A549 (cell line): ENCODE measurements around the gene MAP3K20. TPM values are rescaled to one million over a fixed set of nuclear protein-coding genes. Genes with fewer than 3 reads are reported as not detected.

Experiments
- CBX2 ChIP-seq: fragments of 200-600 bp; sonication (generic); IDR thresholded peaks from 2 replicates; pipeline ENCODE4 v1.6.1; 2016; ENCODE audit warnings: low read depth, mild to moderate bottlenecking, borderline replicate concordance
- CBX8 ChIP-seq: fragments of 200-600 bp; sonication (generic); IDR thresholded peaks from 2 replicates; pipeline ENCODE4 v1.6.1; 2016
- CEBPB ChIP-seq, 2 experiments: fragments of >200 bp in 1 of 2; sonication (Bioruptor Twin) in 1 of 2; formaldehyde crosslinking in 1 of 2; IDR thresholded peaks; 2 replicates each; pipeline ENCODE4 v1.6.1; 2012 to 2016
- CHD4 ChIP-seq: fragments of 200-600 bp; sonication (generic); IDR thresholded peaks from 2 replicates; pipeline ENCODE4 v1.6.1; 2016; ENCODE audit warnings: antibody characterized with exemption, mild to moderate bottlenecking, borderline replicate concordance
- EHMT2 ChIP-seq: fragments of 200-600 bp; sonication (generic); IDR thresholded peaks from 2 replicates; pipeline ENCODE4 v1.6.1; 2016; ENCODE audit warnings: antibody characterized with exemption, low read depth, mild to moderate bottlenecking, moderate library complexity
- ELK1 ChIP-seq: fragments of 150-350 bp; IDR thresholded peaks from 2 replicates; pipeline ENCODE4 v1.6.1; 2014; ENCODE audit warnings: low read depth, mild to moderate bottlenecking, low read length
- ESRRA ChIP-seq: fragments of 150-350 bp; IDR thresholded peaks from 2 replicates; pipeline ENCODE4 v1.6.1; 2014; ENCODE audit warnings: mild to moderate bottlenecking, low read length, borderline replicate concordance
- FOSB ChIP-seq: fragments of 250-450 bp; sonication (Bioruptor Pico); IDR thresholded peaks from 2 replicates; pipeline ENCODE4 v1.5.0; 2020; ENCODE audit warnings: mild to moderate bottlenecking, moderate library complexity
- HDAC2 ChIP-seq: fragments of 200-600 bp; sonication (generic); IDR thresholded peaks from 2 replicates; pipeline ENCODE4 v1.6.1; 2016
- HOXA7 ChIP-seq: fragments of 250-450 bp; sonication (Bioruptor Pico); IDR thresholded peaks from 2 replicates; pipeline ENCODE4 v1.5.0; 2020; ENCODE audit warnings: mild to moderate bottlenecking, moderate library complexity
- HOXB13 ChIP-seq: fragments of 250-450 bp; sonication (Bioruptor Pico); IDR thresholded peaks from 2 replicates; pipeline ENCODE4 v1.5.0; 2020; ENCODE audit warnings: low read depth, mild to moderate bottlenecking, moderate library complexity
- JUNB ChIP-seq: fragments of >200 bp; sonication (Bioruptor Twin); formaldehyde crosslinking; IDR thresholded peaks from 2 replicates; pipeline ENCODE4 v1.6.1; 2016
- KDM1A ChIP-seq: fragments of 200-600 bp; sonication (generic); IDR thresholded peaks from 2 replicates; pipeline ENCODE4 v1.6.1; 2016; ENCODE audit warnings: low read depth, mild to moderate bottlenecking
- MAFK ChIP-seq: fragments of 450-650 bp; IDR thresholded peaks from 2 replicates; pipeline ENCODE4 v1.6.1; 2014; ENCODE audit not compliant: partially characterized antibody
- MAX ChIP-seq: IDR thresholded peaks from 2 replicates; pipeline ENCODE4 v1.6.1; 2012
- NPAS2 ChIP-seq: fragments of 250-450 bp; sonication (Bioruptor Pico); IDR thresholded peaks from 2 replicates; pipeline ENCODE4 v1.8.0; 2022; ENCODE audit warnings: mild to moderate bottlenecking, moderate library complexity, borderline replicate concordance
- POLR2AphosphoS2 ChIP-seq: conservative IDR thresholded peaks from 2 replicates; pipeline ENCODE4 v1.6.1; 2012; ENCODE audit warnings: low read length, improper control_type of control experiment, inconsistent platforms
- RAD21 ChIP-seq, 2 experiments: fragments of >200 bp in 1 of 2; sonication (Bioruptor Twin) in 1 of 2; formaldehyde crosslinking in 1 of 2; IDR thresholded peaks in 1 of 2; conservative IDR thresholded peaks in 1 of 2; 2 replicates in 1 of 2; 3 replicates in 1 of 2; pipeline ENCODE4 v1.6.1; 2012 to 2018; ENCODE audit warnings: inconsistent platforms in 1 of 2
- RNF2 ChIP-seq: fragments of 200-600 bp; sonication (generic); IDR thresholded peaks from 2 replicates; pipeline ENCODE4 v1.6.1; 2016; ENCODE audit warnings: low read depth, mild to moderate bottlenecking, antibody characterized with exemption, moderate library complexity, borderline replicate concordance
- TFCP2L1 ChIP-seq: fragments of 250-450 bp; sonication (Bioruptor Pico); IDR thresholded peaks from 2 replicates; pipeline ENCODE4 v1.5.0; 2021; ENCODE audit warnings: mild to moderate bottlenecking
- TP53 ChIP-seq: fragments of 250-450 bp; sonication (Bioruptor Pico); IDR thresholded peaks from 2 replicates; pipeline ENCODE4 v1.5.0; 2021; ENCODE audit warnings: mild to moderate bottlenecking, moderate library complexity
- ZFP36 ChIP-seq: fragments of 450-650 bp; IDR thresholded peaks from 2 replicates; pipeline ENCODE4 v1.6.1; 2014; ENCODE audit warnings: borderline replicate concordance; ENCODE audit not compliant: partially characterized antibody
- polyA plus RNA-seq, 4 experiments: library from polyadenylated mRNA; depleted of rRNA in 3 of 4; stranded (reverse); fragments of >200 nt; fragmentation: RNase III in 1 of 4; extraction: RNeasy Plus Mini Kit Qiagen cat#74134 plus additional on column Dnase treatment in 1 of 4; gene quantifications; 2 replicates in 3 of 4; 3 replicates in 1 of 4; pipeline ENCODE4 v1.2.3, GENCODE V29; 2011 to 2017
- TF ChIP-seq, protein P1 (sequence below): fragments of 250-450 bp; sonication (Bioruptor Pico); IDR thresholded peaks from 2 replicates; pipeline ENCODE4 v1.5.0; 2020; ENCODE audit warnings: low read depth, mild to moderate bottlenecking, moderate library complexity
- TF ChIP-seq, protein P2 (sequence below): fragments of >200 bp; sonication (Bioruptor Twin); formaldehyde crosslinking; IDR thresholded peaks from 3 replicates; pipeline ENCODE4 v1.6.1; 2016
- TF ChIP-seq, protein P3 (sequence below): IDR thresholded peaks from 2 replicates; pipeline ENCODE4 v1.6.1; 2012
- TF ChIP-seq, protein P4 (sequence below): fragments of >200 bp; sonication (Bioruptor Twin); formaldehyde crosslinking; IDR thresholded peaks from 2 replicates; pipeline ENCODE4 v1.6.1; 2016

MAP3K20 gene
- polyA plus RNA-seq, 2 of the 4 experiments (the other 2 are of a cell fraction), result 34.7 to 80.7 TPM

DNA sequence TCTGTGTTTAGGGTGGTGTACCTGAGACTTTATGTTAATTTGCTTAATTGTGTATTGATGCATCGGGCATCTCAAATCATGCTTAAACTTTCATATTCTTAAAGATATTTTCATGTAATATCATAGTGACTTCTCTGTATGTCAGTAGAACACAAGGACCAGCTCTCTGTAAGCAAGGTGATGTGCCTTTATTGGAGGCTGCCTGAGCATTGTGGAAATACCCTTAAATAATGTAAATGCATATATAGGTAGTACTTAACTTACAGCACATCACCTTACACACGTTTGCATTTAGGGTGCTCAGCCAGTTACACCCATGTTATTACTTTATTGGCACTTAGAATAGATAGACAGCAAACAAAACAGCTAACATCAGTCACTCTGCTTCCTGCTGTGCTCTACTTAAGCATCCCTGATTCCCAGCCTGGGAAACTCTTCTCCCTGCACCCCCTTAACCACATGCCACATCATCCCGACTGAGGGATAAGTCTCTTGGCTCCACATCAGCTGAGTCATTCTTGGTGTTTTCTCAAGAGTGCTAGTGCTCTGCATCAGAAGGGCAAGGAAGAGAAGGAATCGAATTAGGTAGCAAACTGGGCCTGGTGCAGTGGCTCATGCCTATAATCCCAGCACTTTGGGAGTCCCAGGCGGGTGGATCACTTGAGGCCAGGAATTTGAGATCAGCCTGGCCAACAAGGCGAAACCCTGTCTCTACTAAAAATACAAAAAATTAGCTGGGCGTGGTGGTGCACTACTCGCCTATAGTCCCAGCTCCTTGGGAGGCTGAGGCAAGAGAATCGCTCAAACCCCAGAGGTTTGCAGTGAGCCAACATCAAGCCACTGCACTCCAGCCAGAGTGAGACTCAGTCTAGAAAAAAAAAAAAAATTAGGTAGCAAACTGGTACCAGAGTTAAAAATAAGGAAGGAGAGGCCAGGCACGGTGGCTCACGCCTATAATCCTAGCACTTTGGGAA lies 108.7 kb downstream of the MAP3K20 start (continued):
- TF ChIP-seq, protein P1, sequence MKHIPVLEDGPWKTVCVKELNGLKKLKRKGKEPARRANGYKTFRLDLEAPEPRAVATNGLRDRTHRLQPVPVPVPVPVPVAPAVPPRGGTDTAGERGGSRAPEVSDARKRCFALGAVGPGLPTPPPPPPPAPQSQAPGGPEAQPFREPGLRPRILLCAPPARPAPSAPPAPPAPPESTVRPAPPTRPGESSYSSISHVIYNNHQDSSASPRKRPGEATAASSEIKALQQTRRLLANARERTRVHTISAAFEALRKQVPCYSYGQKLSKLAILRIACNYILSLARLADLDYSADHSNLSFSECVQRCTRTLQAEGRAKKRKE (CRISPR knock-in tag), result peak; percentile 58; the same call in 1 of the 2 replicates
- TF ChIP-seq CHD4 (no peak), RAD21 (conservative IDR thresholded peaks at IDR 0.05 in 1 of 2, IDR thresholded peaks at IDR 0.05 in 1 of 2) (peak in 1 of 2 experiments; percentile 42; a peak in 2 of 5 replicates), ELK1 (no peak), ZFP36 (no peak), KDM1A (no peak), HDAC2 (no peak), MAFK (peak; percentile 96), ESRRA (no peak), FOSB (no peak), EHMT2 (no peak), CBX8 (no peak), TP53 (no peak), HOXB13 (CRISPR knock-in tag) (no peak), RNF2 (no peak), NPAS2 (no peak), HOXA7 (CRISPR knock-in tag) (no peak), MAX (peak; percentile 88), TFCP2L1 (no peak), CEBPB (IDR thresholded peaks at IDR 0.05) (peak; percentile 7 to 58; a peak in 2 of 4 replicates), JUNB (peak; percentile 74), CBX2 (no peak), POLR2AphosphoS2 (no peak)
- TF ChIP-seq, protein P2, sequence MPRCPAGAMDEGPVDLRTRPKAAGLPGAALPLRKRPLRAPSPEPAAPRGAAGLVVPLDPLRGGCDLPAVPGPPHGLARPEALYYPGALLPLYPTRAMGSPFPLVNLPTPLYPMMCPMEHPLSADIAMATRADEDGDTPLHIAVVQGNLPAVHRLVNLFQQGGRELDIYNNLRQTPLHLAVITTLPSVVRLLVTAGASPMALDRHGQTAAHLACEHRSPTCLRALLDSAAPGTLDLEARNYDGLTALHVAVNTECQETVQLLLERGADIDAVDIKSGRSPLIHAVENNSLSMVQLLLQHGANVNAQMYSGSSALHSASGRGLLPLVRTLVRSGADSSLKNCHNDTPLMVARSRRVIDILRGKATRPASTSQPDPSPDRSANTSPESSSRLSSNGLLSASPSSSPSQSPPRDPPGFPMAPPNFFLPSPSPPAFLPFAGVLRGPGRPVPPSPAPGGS, result no peak
- TF ChIP-seq, protein P3, sequence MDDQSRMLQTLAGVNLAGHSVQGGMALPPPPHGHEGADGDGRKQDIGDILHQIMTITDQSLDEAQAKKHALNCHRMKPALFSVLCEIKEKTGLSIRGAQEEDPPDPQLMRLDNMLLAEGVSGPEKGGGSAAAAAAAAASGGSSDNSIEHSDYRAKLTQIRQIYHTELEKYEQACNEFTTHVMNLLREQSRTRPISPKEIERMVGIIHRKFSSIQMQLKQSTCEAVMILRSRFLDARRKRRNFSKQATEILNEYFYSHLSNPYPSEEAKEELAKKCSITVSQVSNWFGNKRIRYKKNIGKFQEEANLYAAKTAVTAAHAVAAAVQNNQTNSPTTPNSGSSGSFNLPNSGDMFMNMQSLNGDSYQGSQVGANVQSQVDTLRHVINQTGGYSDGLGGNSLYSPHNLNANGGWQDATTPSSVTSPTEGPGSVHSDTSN, result no peak
- TF ChIP-seq, protein P4, sequence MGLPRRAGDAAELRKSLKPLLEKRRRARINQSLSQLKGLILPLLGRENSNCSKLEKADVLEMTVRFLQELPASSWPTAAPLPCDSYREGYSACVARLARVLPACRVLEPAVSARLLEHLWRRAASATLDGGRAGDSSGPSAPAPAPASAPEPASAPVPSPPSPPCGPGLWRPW, result no peak
